Esophagus squamous epithelium (tissue), 4 donors: ENCODE data around the gene PSMB9.
"Not testable (repeated sequence)": the region's sequence is repeated elsewhere in the genome, so short reads cannot be mapped to it uniquely, and the experiment has no call there.

Experiments
- CTCF ChIP-seq, 6 experiments: fragments of 450-650 bp in 4 of 6; fragments of 200-600 bp in 2 of 6; sonication (generic) in 2 of 6; IDR thresholded peaks; one replicate each; pipeline ENCODE4 v1.5.1; 2016 to 2019; ENCODE audit warnings: antibody characterized with exemption in 6 of 6, mild to moderate bottlenecking in 4 of 6, moderate library complexity in 4 of 6
- POLR2A ChIP-seq, 4 donors: fragments of 450-650 bp; IDR thresholded peaks; one replicate each; pipeline ENCODE4 v1.6.1; 2017; ENCODE audit warnings: antibody characterized with exemption in 4 of 4, mild to moderate bottlenecking in 4 of 4, moderate library complexity in 3 of 4

- not testable (repeated sequence) for TF ChIP-seq CTCF, POLR2A (IDR thresholded peaks at IDR 0.05)
Observed at GRCh38 chr6:32880962-32881361, 27.0 kb downstream of the PSMB9 start.
